Activated CD8-positive, alpha-beta memory T cell treated with anti-CD3 and anti-CD28 coated beads for 4 hours (primary cell): ENCODE results near the gene NUMBL.
A peak's percentile ranks its signal among the peaks of the same experiment; 100 is the strongest.

Experiments
- DNase-seq, 2 donors: peaks; one replicate each; pipeline ENCODE4 v3.0.0-alpha.2; 2020; ENCODE audit warnings: low read depth in 2 of 2

Gene NUMBL

GRCh38 chr19:40716031-40716481, 25.6 kb upstream of the NUMBL start:
- DNase-seq, result peak; percentile 68 to 77

GRCh38 chr19:40714441-40715299, 24.2 kb upstream of the NUMBL start:
- peak; percentile 81 to 85 for DNase-seq

- no peak for DNase-seq
Observed at GRCh38 chr19:40713939-40714338, 23.5 kb upstream of the NUMBL start.

- DNase-seq, result no peak
Observed at GRCh38 chr19:40709817-40710216, 19.4 kb upstream of the NUMBL start.

- DNase-seq, result no peak
Observed at GRCh38 chr19:40707615-40708014, 17.2 kb upstream of the NUMBL start.

GRCh38 chr19:40705950-40706619, 15.6 kb upstream of the NUMBL start:
- DNase-seq, result no peak

- DNase-seq, result no peak
Observed at GRCh38 chr19:40705362-40705651, 14.9 kb upstream of the NUMBL start.

GRCh38 chr19:40704491-40705361, 14.3 kb upstream of the NUMBL start:
- no peak for DNase-seq

- no peak for DNase-seq
Observed at GRCh38 chr19:40703029-40703755, 12.7 kb upstream of the NUMBL start.

GRCh38 chr19:40702337-40703012, 12.0 kb upstream of the NUMBL start:
- DNase-seq, result no peak

- DNase-seq, result no peak
Observed at GRCh38 chr19:40701758-40702157, 11.3 kb upstream of the NUMBL start.

GRCh38 chr19:40700083-40700482, 9.6 kb upstream of the NUMBL start:
- no peak for DNase-seq

GRCh38 chr19:40697007-40697406, 6.6 kb upstream of the NUMBL start:
- DNase-seq, result no peak

- no peak for DNase-seq
Observed at GRCh38 chr19:40695881-40696280, 5.4 kb upstream of the NUMBL start.

- DNase-seq, result no peak
Observed at GRCh38 chr19:40693896-40694295, 3.4 kb upstream of the NUMBL start.

GRCh38 chr19:40693150-40693788, 2.8 kb upstream of the NUMBL start:
- no peak for DNase-seq

GRCh38 chr19:40692212-40692551, 1.7 kb upstream of the NUMBL start:
- DNase-seq, result no peak

- no peak for DNase-seq
Observed at GRCh38 chr19:40691421-40692211, 1.2 kb upstream of the NUMBL start.

GRCh38 chr19:40690693-40691420, 406 bp upstream of the NUMBL start:
- peak; percentile 76 to 78 for DNase-seq
